MM.1S (cell line): ENCODE measurements around the gene TUSC7.

Experiments
- DNase-seq: peaks from one replicate; pipeline ENCODE4 v3.0.0-alpha.2; 2015
- H2AFZ ChIP-seq: fragments of 300-600 bp; sonication (generic); 2 replicates; pipeline ENCODE4 v1.6.0; 2016; ENCODE audit warnings: antibody characterized with exemption, low read length
- H3F3A ChIP-seq: fragments of 300-600 bp; sonication (generic); 2 replicates; pipeline ENCODE4 v1.6.1; 2016; ENCODE audit warnings: mild to moderate bottlenecking, antibody characterized with exemption, low read length, moderate library complexity, mixed read lengths; ENCODE audit not compliant: insufficient read depth
- H3K27ac ChIP-seq: fragments of 300-600 bp; sonication (generic); 2 replicates; pipeline ENCODE4 v1.5.1; 2016; ENCODE audit warnings: mild to moderate bottlenecking, low read length
- H3K27me3 ChIP-seq: fragments of 300-600 bp; sonication (generic); replicated peaks from 2 replicates; pipeline ENCODE4 v1.6.0; 2016; ENCODE audit warnings: low read length; ENCODE audit not compliant: insufficient read depth
- H3K36me3 ChIP-seq: fragments of 300-600 bp; sonication (generic); replicated peaks from 2 replicates; pipeline ENCODE4 v1.6.1; 2016; ENCODE audit warnings: mild to moderate bottlenecking, low read length, mixed read lengths; ENCODE audit not compliant: insufficient read depth
- H3K4me1 ChIP-seq: fragments of 300-600 bp; sonication (generic); 2 replicates; pipeline ENCODE4 v1.6.1; 2016; ENCODE audit warnings: low read length, mixed read lengths
- H3K4me2 ChIP-seq: fragments of 300-600 bp; sonication (generic); 2 replicates; pipeline ENCODE4 v1.6.0; 2016; ENCODE audit warnings: low read depth, low read length
- H3K4me3 ChIP-seq: fragments of 300-600 bp; sonication (generic); 2 replicates; pipeline ENCODE4 v1.5.1; 2016; ENCODE audit warnings: low read length, mixed read lengths
- H3K79me2 ChIP-seq: fragments of 300-600 bp; sonication (generic); 2 replicates; pipeline ENCODE4 v1.6.1; 2016; ENCODE audit warnings: mixed run types, low read length, mixed read lengths
- H3K9ac ChIP-seq: fragments of 300-600 bp; sonication (generic); 2 replicates; pipeline ENCODE4 v1.6.1; 2016; ENCODE audit warnings: low read length, mixed read lengths
- H3K9me2 ChIP-seq: fragments of 300-600 bp; sonication (generic); replicated peaks from 2 replicates; pipeline ENCODE4 v1.6.1; 2016; ENCODE audit warnings: mild to moderate bottlenecking, low read length, mixed read lengths; ENCODE audit not compliant: insufficient read depth
- H3K9me3 ChIP-seq: fragments of 300-600 bp; sonication (generic); replicated peaks from 2 replicates; pipeline ENCODE4 v1.6.1; 2016; ENCODE audit warnings: mild to moderate bottlenecking, low read length, mixed read lengths; ENCODE audit not compliant: insufficient read depth
- H4K20me1 ChIP-seq: fragments of 300-600 bp; sonication (generic); 2 replicates; pipeline ENCODE4 v1.6.1; 2016; ENCODE audit warnings: mild to moderate bottlenecking, low read length, moderate library complexity, mixed read lengths; ENCODE audit not compliant: insufficient read depth
- CTCF ChIP-seq: fragments of 300-600 bp; sonication (generic); IDR thresholded peaks from 2 replicates; pipeline ENCODE4 v1.5.1; 2016; ENCODE audit warnings: antibody characterized with exemption, low read length, mixed read lengths
- EZH2 ChIP-seq: fragments of 300-600 bp; sonication (generic); optimal IDR thresholded peaks from 2 replicates; pipeline ENCODE3; 2017; ENCODE audit warnings: low read depth, mild to moderate bottlenecking, antibody characterized with exemption, low read length, mixed read lengths
- EZH2phosphoT487 ChIP-seq: fragments of 300-600 bp; sonication (generic); IDR thresholded peaks from 2 replicates; pipeline ENCODE4 v1.6.1; 2018; ENCODE audit warnings: antibody characterized with exemption, low read length

The TUSC7 gene

GRCh38 chr3:116667324-116667723 lies 42.3 kb upstream of the TUSC7 start:
- no peaks in the 10 kb centered on the region for H3F3A ChIP-seq
- H3K4me1 ChIP-seq = no peaks in the 10 kb centered on the region
- no peaks in the 10 kb centered on the region for H3K79me2 ChIP-seq
- no peak overlapping the region for H3K27ac ChIP-seq
- H3K36me3 ChIP-seq = no peaks in the 10 kb centered on the region
- TF ChIP-seq EZH2 (no peak), EZH2phosphoT487 (no peak), CTCF (no peak)
- no peaks in the 10 kb centered on the region for H3K27me3 ChIP-seq
- H2AFZ ChIP-seq = no peak overlapping the region
- no peak overlapping the region for H3K4me2 ChIP-seq
- no peak for DNase-seq
- H3K9me3 ChIP-seq = no peaks in the 10 kb centered on the region
- no peaks in the 10 kb centered on the region for H4K20me1 ChIP-seq
- H3K9me2 ChIP-seq = no peaks in the 10 kb centered on the region
- H3K9ac ChIP-seq = no peak overlapping the region
- no peak overlapping the region for H3K4me3 ChIP-seq

- Histone ChIP-seq H3K27me3 (no peaks in the 10 kb centered on the region), H3F3A (no peaks in the 10 kb centered on the region), H3K36me3 (no peaks in the 10 kb centered on the region), H3K9ac (no peak overlapping the region), H2AFZ (no peak overlapping the region), H4K20me1 (no peaks in the 10 kb centered on the region), H3K9me2 (no peaks in the 10 kb centered on the region), H3K9me3 (no peaks in the 10 kb centered on the region), H3K27ac (no peak overlapping the region), H3K4me1 (no peaks in the 10 kb centered on the region), H3K79me2 (no peaks in the 10 kb centered on the region), H3K4me3 (no peak overlapping the region), H3K4me2 (no peak overlapping the region)
- DNase-seq = no peak
- no peak for TF ChIP-seq EZH2phosphoT487
These were observed 41.8 kb upstream of the TUSC7 start for GRCh38 chr3:116667791-116668190.

- no peak overlapping the region for H2AFZ ChIP-seq
- no peak overlapping the region for H3K27ac ChIP-seq
- no peaks in the 10 kb centered on the region for H3F3A ChIP-seq
- no peak overlapping the region for H3K4me3 ChIP-seq
- no peak overlapping the region for H3K9ac ChIP-seq
- no peak overlapping the region for H3K4me2 ChIP-seq
- H3K9me2 ChIP-seq = no peaks in the 10 kb centered on the region
- no peaks in the 10 kb centered on the region for H3K9me3 ChIP-seq
- TF ChIP-seq EZH2 = no peak
- no peak for TF ChIP-seq EZH2phosphoT487
- no peak for TF ChIP-seq CTCF
- H3K36me3 ChIP-seq = no peaks in the 10 kb centered on the region
- no peaks in the 10 kb centered on the region for H3K4me1 ChIP-seq
- H3K27me3 ChIP-seq = no peaks in the 10 kb centered on the region
- no peak for DNase-seq
- no peaks in the 10 kb centered on the region for H4K20me1 ChIP-seq
- no peaks in the 10 kb centered on the region for H3K79me2 ChIP-seq
These were observed 40.0 kb upstream of the TUSC7 start for GRCh38 chr3:116669576-116669975.

GRCh38 chr3:116671151-116671550 lies 38.4 kb upstream of the TUSC7 start:
- H3K4me2 ChIP-seq = no peak overlapping the region
- H3K79me2 ChIP-seq = no peaks in the 10 kb centered on the region
- no peak for DNase-seq
- no peaks in the 10 kb centered on the region for H3F3A ChIP-seq
- no peaks in the 10 kb centered on the region for H4K20me1 ChIP-seq
- no peak for TF ChIP-seq EZH2phosphoT487
- no peak for TF ChIP-seq EZH2
- TF ChIP-seq CTCF = no peak
- H3K9me2 ChIP-seq = no peaks in the 10 kb centered on the region
- no peak overlapping the region for H3K4me3 ChIP-seq
- no peak overlapping the region for H2AFZ ChIP-seq
- H3K4me1 ChIP-seq = no peaks in the 10 kb centered on the region
- H3K27me3 ChIP-seq = no peaks in the 10 kb centered on the region
- H3K9me3 ChIP-seq = no peaks in the 10 kb centered on the region
- no peaks in the 10 kb centered on the region for H3K36me3 ChIP-seq
- H3K9ac ChIP-seq = no peak overlapping the region
- no peak overlapping the region for H3K27ac ChIP-seq
